HepG2 (cell line): ENCODE results near the gene FAM118B. TPM values are rescaled to one million over a fixed set of nuclear protein-coding genes. Genes with fewer than 3 reads are reported as not detected.

Experiments used
- ATAC-seq: fragments of 200-7000 bp; cut with Tn5 transposase; 3 replicates; pipeline ENCODE4 v1.9.1; 2020; ENCODE audit warnings: mild to moderate bottlenecking, moderate library complexity
- BruUV-seq: library from RNA; stranded (reverse); fragments of 400-500 nt; replicated peaks from 2 replicates; lab custom pipeline; 2021; lab: Mats Ljungman, UMichigan
- CTCF ChIA-PET: fragments of 300-600 bp; formaldehyde crosslinking; extraction: SDS; loops from one replicate; lab custom pipeline; 2021; ENCODE audit warnings: low total read pairs, inconsistent platforms, low intra/inter-chr PET ratio; lab: Yijun Ruan, JAX
- POLR2A ChIA-PET: fragments of 350-600 bp; sonication (Branson Sonifier 250); formaldehyde crosslinking; loops from one replicate; lab custom pipeline; 2020; ENCODE audit warnings: antibody characterized with exemption, inconsistent platforms; lab: Yijun Ruan, JAX
- DNase-seq: peaks from one replicate; pipeline ENCODE4 v3.0.0-alpha.2; 2015; ENCODE audit warnings: low spot score
- FAIRE-seq: peaks from 3 replicates; lab custom pipeline; 2011; peaks lifted over from hg19 to GRCh38; lab: Jason Lieb, UNC
- H2AFZ ChIP-seq: one replicate; pipeline ENCODE4 v1.6.1; 2011; ENCODE audit warnings: low read length, inconsistent platforms
- H3K27ac ChIP-seq: fragments of 300-600 bp; 3 replicates; pipeline ENCODE4 v1.8.0; 2011; ENCODE audit warnings: mixed run types, mild to moderate bottlenecking, mixed read lengths, low read length, inconsistent platforms; ENCODE audit not compliant: insufficient read depth; ENCODE audit errors: extremely low read length
- H3K27me3 ChIP-seq, 2 experiments: fragments of 200-600 bp in 1 of 2; 2 replicates in 1 of 2; 3 replicates in 1 of 2; pipeline versions ENCODE4 v1.6.0 to v1.8.0; 2011; ENCODE audit warnings: low read length in 2 of 2, mild to moderate bottlenecking in 2 of 2, moderate library complexity in 2 of 2, inconsistent platforms in 1 of 2; ENCODE audit not compliant: insufficient read depth in 2 of 2, control insufficient read depth in 1 of 2
- H3K36me3 ChIP-seq, 2 experiments: fragments of 200-600 bp in 1 of 2; replicated peaks in 1 of 2; 2 replicates in 1 of 2; 3 replicates in 1 of 2; pipeline versions ENCODE4 v1.5.1 to v1.8.0; 2011; ENCODE audit warnings: low read length in 2 of 2, inconsistent platforms in 1 of 2; ENCODE audit not compliant: insufficient read depth in 2 of 2, control insufficient read depth in 1 of 2
- H3K4me1 ChIP-seq: 2 replicates; pipeline ENCODE4 v1.5.1; 2012; ENCODE audit warnings: low read length, inconsistent platforms; ENCODE audit not compliant: insufficient read depth
- H3K4me2 ChIP-seq: 2 replicates; pipeline ENCODE4 v1.6.0; 2011; ENCODE audit warnings: low read depth, low read length, inconsistent platforms
- H3K4me3 ChIP-seq, 3 experiments: fragments of 200-600 bp in 1 of 3; sonication (generic), shearing (Covaris generic) in 1 of 3; replicated peaks in 1 of 3; 2 replicates each; pipeline ENCODE4 v1.5.1; 2011 to 2016; ENCODE audit warnings: low read length in 3 of 3, inconsistent platforms in 2 of 3, low read depth in 2 of 3, mild to moderate bottlenecking in 2 of 3, control low read depth in 1 of 3, mixed read lengths in 1 of 3; ENCODE audit not compliant: insufficient read depth in 1 of 3
- H3K79me2 ChIP-seq: one replicate; pipeline ENCODE4 v1.6.1; 2011; ENCODE audit warnings: low read length, inconsistent platforms; ENCODE audit not compliant: insufficient read depth
- H3K9ac ChIP-seq: 2 replicates; pipeline ENCODE4 v1.6.0; 2011; ENCODE audit warnings: mild to moderate bottlenecking, low read depth, low read length, inconsistent platforms; ENCODE audit not compliant: insufficient read depth
- H3K9me3 ChIP-seq: 2 replicates; pipeline ENCODE4 v1.5.1; 2012; ENCODE audit warnings: mild to moderate bottlenecking, low read length
- H4K20me1 ChIP-seq: 2 replicates; pipeline ENCODE4 v1.6.0; 2011; ENCODE audit warnings: inconsistent platforms, mild to moderate bottlenecking, low read length, moderate library complexity; ENCODE audit not compliant: insufficient read depth
- CBFB ChIP-seq: sonication (generic); formaldehyde crosslinking; IDR thresholded peaks from 2 replicates; pipeline ENCODE4 v1.4.0; 2020; ENCODE audit warnings: missing genetic modification reagents
- CCAR2 ChIP-seq: fragments of 200-400 bp; formaldehyde crosslinking; optimal IDR thresholded peaks from 2 replicates; pipeline ENCODE3; 2018; ENCODE audit warnings: low read depth, mild to moderate bottlenecking, low read length, moderate library complexity
- MXD3 ChIP-seq: IDR thresholded peaks from 2 replicates; pipeline ENCODE4 v1.6.1; 2016; ENCODE audit warnings: mild to moderate bottlenecking, missing biosample characterization, missing genetic modification reagents
- ZBTB25 ChIP-seq: IDR thresholded peaks from 2 replicates; pipeline ENCODE4 v1.6.1; 2018; ENCODE audit warnings: missing genetic modification reagents
- ZBTB38 ChIP-seq: sonication (generic); formaldehyde crosslinking; IDR thresholded peaks from 2 replicates; pipeline ENCODE4 v1.5.1; 2020; ENCODE audit warnings: mild to moderate bottlenecking, missing genetic modification reagents
- ZNF773 ChIP-seq: sonication (generic); formaldehyde crosslinking; IDR thresholded peaks from 2 replicates; pipeline ENCODE4 v1.4.0; 2020; ENCODE audit warnings: missing genetic modification reagents, borderline replicate concordance
- ZNF790 ChIP-seq: sonication (generic); formaldehyde crosslinking; IDR thresholded peaks from 2 replicates; pipeline ENCODE4 v1.8.0; 2022; ENCODE audit warnings: missing genetic modification reagents, mild to moderate bottlenecking, borderline replicate concordance
- WGBS: methylation state at CpG from one replicate; pipeline ENCODE4 v1.1.6; 2017; ENCODE audit warnings: low lambda C conversion rate; 5-methylcytosine and 5-hydroxymethylcytosine counted together
- in situ Hi-C: cut with HindIII; loops from 2 replicates; pipeline ENCODE4 v1.10.0; 2017; ENCODE audit warnings: low pct_unique_long_range_greater_than_20kb; ENCODE audit not compliant: extremely low pct_ligation_motif_present
- intact Hi-C: fragments of 100-400 bp; cut with micrococcal nuclease; formaldehyde crosslinking; loops from one replicate; pipeline ENCODE4 v1.10.0; 2022; ENCODE audit not compliant: unreplicated experiment
- polyA plus RNA-seq, 8 experiments: library from polyadenylated mRNA; depleted of rRNA in 3 of 8; stranded (reverse) in 7 of 8; unstranded in 1 of 8; fragments of >200 nt; fragmentation: Illumina TruSeq in 4 of 8; extraction: Trizol in 4 of 8; gene quantifications; 2 replicates each; pipeline versions ENCODE4 v1.2.1 to v1.2.3, GENCODE V29; 2011 to 2016; ENCODE audit warnings: low read depth in 4 of 8, missing spikeins in 1 of 8, mixed read lengths in 1 of 8; ENCODE audit not compliant: insufficient read depth in 1 of 8
- total RNA-seq, 5 experiments: library from RNA; depleted of rRNA; stranded (reverse); fragments of >200 nt; fragmentation: Illumina TruSeq; extraction: Trizol; gene quantifications; 2 replicates each; pipeline ENCODE4 v1.2.3, GENCODE V29; 2016; ENCODE audit warnings: low read depth in 1 of 5

The FAM118B gene
- total and polyA plus RNA-seq, 2 of the 13 experiments (the other 11 are each of a cell fraction or from before 2014, with no cell fraction given): 10.2 to 25.7 TPM

GRCh38 chr11:126182787-126183445 is 28.7 kb upstream of the FAM118B start:
- intact Hi-C loops (no loop called here), in situ Hi-C loops (no loop called here)
- TF ChIP-seq CBFB (CRISPR knock-in tag) (no peak), ZNF773 (CRISPR knock-in tag) (no peak), ZBTB38 (no peak), MXD3 (CRISPR knock-in tag) (no peak), ZBTB25 (CRISPR knock-in tag) (no peak), ZNF790 (CRISPR knock-in tag) (no peak), CCAR2 (no peak)
- H3K9ac ChIP-seq: no peak overlapping the region
- H4K20me1 ChIP-seq: no peaks in the 10 kb centered on the region
- H3K4me3 ChIP-seq: no peak overlapping the region
- DNase-seq: no peak
- no peaks in the 10 kb centered on the region for H3K27me3 ChIP-seq
- no TSS peak for BruUV-seq
- 94% methylated on average over 11 of the region's 11 CpGs for WGBS
- no peaks in the 10 kb centered on the region for H3K36me3 ChIP-seq
- no peak overlapping the region for H2AFZ ChIP-seq
- POLR2A ChIA-PET: interaction anchor here (1.0 kb wide), 1 partner anchor 35 kb away, joined by 3 read pairs; no protein-coding TSS in a partner anchor
- H3K4me1 ChIP-seq: peaks cover 66% of the 10 kb centered on the region
- ATAC-seq: no peak
- no peak for FAIRE-seq
- CTCF ChIA-PET: no interaction called here
- no peak overlapping the region for H3K4me2 ChIP-seq
- H3K9me3 ChIP-seq: no peaks in the 10 kb centered on the region
- no peaks in the 10 kb centered on the region for H3K79me2 ChIP-seq
- H3K27ac ChIP-seq: peak overlapping the region; percentile 54
